Left cardiac atrium (tissue), 4 donors: ENCODE data around the gene PEPD. TPM values are rescaled to one million over a fixed set of nuclear protein-coding genes. Genes with fewer than 3 reads are reported as not detected.

Experiments used
- ATAC-seq, 2 donors: fragments of 200-7000 bp; cut with Tn5 transposase; one replicate each; pipeline ENCODE4 v1.9.1; 2020; ENCODE audit warnings: mild to moderate bottlenecking in 2 of 2, moderate library complexity in 2 of 2
- DNase-seq: peaks from one replicate; pipeline ENCODE4 v3.0.0-alpha.2; 2020
- intact Hi-C, 2 donors: fragments of 100-400 bp; cut with DNase I; formaldehyde crosslinking; loops; one replicate each; pipeline versions ENCODE4 v1.14.1 to v1.15.1; 2022 to 2023
- total RNA-seq, 2 donors: library from RNA; stranded (reverse); fragmentation: NEBNext Ultra II Directional; extraction: Animal tissue kit (Norgen Biotek cat#: 25700); gene quantifications; one replicate each; pipeline ENCODE4 v1.2.1, GENCODE V29; 2021
- donor health status: DM: no; HTN: yes; CAD: no.
- donor health status: DM: no; HTN: yes; CAD: no; lungs with severe emphysema.
- donor health status: DM: yes; HTN: yes; CAD: no.
- donor health status: Dilated cardiomyopathy.

Gene PEPD
- total RNA-seq, 2 donors from 2014 or later, result 40.3 to 51.7 TPM

DNA sequence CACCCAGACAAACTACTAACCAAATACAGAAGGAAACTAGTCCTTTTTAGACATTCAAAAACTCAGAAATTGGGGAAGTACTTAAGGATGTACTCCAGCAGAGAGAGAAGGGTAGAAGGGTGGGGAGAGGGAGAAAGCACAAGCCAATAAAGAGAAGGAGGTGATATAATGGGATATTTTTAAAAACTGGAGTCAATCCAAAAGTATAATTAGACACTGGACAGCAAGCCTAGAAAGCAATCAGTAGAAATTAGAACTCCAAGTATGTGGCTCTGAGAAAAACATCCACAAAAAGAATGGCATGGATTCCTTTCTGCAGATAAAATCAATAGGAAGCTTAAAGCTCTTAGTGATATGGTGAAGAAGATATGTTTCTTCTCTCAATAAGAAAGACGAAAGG, 55.8 kb downstream of the PEPD start:
- ATAC-seq (peak; percentile 60 to 76), DNase-seq (no peak)
- intact Hi-C loops, result no loop called here

DNA sequence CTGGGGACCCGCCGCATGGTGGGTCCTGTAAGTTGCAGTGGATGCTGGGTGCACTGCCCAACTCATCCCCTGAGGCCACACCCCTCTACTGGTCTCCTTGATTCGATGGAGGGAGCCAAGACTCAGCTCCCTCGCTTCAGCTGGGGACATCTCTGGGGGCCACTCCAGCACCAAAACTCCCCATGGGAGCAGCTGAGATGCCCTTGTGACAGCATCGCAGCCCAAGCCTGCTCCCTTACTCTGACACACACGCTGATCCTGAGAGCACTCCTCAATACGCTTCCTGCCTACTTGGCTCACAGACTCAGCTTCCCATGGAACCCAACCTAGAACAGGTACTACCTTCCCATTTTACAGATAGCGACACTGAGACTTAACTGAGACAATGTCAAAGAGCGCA, 56.2 kb downstream of the PEPD start:
- no peak for DNase-seq
- intact Hi-C loops, result no loop called here
- no peak for ATAC-seq

DNA sequence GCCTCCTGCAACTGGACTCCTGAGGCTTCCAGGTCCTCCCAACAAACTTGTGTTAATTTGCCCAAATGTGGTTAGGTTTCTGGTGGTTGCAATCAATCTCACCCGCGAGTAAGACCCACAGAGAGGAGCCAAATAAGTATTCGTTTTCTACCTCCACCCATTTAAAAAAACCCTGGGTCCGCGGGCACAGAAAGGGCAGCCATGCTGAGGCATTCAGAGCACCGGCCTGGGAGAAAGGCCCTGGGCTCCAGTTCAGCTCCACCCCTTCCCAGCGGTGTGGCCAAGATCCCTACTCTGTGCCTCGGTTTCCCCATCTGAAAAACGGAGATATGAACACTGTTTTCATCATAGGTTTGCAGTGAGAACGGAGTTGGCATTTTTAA, 56.9 kb downstream of the PEPD start:
- no peak for ATAC-seq
- no peak for DNase-seq

DNA sequence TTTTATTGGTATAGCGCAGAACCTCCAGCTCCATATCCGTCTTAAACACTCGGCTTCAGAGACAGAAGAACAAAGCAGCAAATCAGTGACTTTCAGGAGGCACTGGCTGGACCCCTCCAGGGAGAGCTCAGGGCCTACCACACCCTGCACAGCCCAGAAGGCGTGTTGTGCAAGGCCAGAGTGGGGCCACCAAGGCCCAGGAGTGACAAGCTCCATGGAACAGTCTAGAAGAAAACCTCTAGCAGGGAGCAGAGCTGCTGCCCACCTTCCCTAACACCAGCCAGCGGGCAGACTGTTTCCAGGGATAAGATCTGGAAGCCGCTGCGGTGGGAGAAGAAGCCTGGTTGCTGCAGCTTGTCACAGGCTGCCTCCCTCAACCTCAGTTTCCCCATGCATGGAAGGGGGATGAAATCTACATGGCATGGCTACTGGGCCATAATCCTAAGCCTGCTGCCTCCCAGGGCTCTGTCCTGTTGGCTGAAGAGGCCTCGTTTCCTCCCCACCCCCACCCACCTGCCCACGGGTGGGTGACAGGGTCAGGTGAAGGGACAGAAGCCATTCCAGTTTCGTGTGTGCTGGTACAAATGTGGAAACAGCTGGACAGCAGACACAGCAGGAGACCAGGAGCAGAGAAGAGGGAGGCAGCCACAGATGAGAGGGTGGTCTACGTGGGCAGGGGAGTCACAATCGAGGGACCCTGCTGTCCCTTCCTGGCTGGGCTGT, 57.4 kb downstream of the PEPD start:
- no peak for ATAC-seq
- intact Hi-C loops, result no loop called here

More for the DNA sequence above, 56.9 kb downstream of the PEPD start:
- intact Hi-C loops, result no loop called here

DNA sequence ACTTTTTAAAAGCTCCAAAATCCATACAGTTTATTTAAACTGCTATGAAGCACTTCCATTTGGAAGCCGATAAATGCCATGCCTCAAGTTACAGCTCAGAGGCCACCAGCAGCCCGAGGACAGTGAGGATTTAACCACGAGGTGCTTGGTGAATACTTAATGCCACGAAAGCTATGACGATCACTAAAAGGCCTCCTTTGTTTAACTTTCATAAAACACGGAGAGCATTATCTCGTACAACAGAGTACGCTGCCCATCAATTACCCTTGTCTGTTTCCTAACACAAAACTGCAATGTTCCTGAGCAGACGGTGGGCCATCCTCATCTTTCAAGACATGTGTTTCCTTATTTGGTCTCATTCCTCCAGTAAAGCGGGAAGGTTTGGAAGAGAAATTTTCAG, 58.4 kb downstream of the PEPD start:
- ATAC-seq, result no peak
- DNase-seq, result no peak
- intact Hi-C loops, result no loop called here

More for the DNA sequence above, 57.4 kb downstream of the PEPD start:
- DNase-seq, result no peak

DNA sequence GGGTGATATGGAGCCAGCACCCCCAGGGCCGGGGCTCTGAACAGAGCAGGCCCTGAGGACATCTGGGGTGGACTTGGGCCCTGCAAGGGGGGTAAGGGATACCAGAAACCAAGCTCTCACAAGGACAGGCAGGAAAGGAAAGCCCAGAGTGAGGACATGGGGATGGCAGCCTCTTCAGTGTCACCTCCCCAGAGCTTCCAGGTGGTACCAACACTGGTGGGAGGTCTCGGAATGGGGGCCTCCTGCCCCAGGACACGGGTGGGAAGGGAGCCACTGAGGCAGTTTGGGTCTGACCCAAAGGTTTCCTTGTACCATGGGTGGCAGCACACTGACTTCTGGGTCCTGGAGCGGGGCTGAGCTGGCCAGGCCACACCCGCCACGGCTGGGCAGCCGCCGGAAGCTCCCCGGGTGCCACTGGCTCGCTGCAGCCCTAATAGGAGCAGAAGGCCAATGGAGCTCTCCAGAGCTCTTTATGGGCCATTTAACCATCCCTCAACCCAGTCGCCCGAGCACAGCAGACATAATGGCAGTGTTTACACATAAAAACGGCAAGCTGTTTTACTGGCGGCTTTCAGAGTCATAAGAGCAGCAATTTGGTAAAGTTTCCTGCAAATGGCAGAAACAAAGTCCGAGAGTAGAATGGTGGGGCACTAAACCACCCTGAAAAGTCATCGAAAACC, 59.3 kb downstream of the PEPD start:
- intact Hi-C loops, result no loop called here
- DNase-seq (no peak), ATAC-seq (no peak)

DNA sequence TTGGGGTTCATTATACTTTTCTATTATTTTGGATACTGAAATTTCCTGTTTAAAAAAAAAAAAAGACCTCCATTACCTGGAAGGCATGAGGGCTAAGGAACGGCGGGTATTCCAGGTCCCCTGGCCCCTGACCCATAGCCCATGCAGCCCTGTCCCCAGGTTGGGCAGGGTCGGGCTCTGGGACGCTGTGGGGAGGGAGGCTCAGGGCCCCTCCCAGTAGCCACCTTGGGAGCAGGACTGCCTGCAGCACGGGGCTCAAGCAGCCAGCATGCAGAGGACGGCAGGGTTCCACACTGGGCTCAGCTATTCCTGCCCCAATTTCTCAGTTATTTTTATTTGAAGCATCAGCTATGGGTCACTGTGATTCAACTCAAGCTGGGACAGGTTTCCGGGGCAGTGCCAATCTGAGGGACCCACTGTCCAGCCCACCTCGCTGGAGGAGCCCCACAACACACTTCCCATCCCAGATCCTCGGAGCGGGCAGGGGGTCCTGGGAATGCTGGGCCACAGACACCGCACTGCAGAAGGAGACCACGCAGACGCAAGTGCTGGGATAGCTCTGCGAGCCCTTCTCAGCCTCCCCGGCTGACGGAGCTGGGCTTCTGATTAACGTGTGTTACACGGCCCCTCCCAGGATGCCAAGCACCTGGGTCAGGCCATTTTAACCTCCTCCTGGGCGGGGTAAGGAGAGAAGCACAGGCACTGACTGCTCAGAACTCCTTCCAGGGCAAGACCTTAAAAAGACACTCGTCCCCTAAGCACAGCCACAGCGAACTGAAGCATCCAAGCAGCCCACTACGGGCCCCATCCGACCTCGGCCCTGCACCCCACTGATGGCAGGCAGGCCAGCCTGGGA, 60.1 kb downstream of the PEPD start:
- ATAC-seq, result no peak
- no peak for DNase-seq
- intact Hi-C loops, result no loop called here

DNA sequence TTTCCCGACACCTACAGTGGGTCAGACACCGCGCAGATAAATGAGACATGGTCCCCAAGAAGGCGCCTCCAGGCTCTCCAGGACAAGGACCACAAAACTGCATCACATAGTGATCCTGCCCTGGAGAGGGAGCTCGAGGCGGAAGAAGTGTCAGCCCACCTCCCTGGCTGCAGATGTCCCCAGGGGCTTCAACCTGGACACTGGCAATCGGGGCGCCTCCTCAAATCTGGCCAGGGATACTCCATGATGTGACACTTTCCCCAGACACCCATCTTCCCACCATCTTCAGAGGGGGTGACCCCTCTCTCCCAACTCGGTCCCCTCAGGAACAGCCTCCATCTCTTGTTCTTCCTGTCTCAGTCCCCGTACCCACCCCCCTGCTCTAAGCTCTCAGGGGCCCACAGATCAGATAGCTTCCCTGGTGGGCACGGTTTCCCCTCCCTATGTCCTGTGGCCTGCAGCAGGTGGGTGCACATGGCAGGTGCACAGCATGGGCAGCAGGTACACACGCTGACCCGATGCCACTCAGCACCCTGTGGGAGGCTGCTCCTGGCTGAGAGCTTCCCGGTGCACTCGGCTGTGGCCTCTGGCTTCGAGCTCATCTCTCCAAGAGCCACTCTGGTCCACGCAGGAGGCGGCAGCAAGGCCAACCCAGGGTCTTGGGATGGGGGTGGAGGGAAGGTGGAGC, 61.2 kb downstream of the PEPD start:
- intact Hi-C loops, result no loop called here
- no peak for ATAC-seq
- DNase-seq, result no peak

DNA sequence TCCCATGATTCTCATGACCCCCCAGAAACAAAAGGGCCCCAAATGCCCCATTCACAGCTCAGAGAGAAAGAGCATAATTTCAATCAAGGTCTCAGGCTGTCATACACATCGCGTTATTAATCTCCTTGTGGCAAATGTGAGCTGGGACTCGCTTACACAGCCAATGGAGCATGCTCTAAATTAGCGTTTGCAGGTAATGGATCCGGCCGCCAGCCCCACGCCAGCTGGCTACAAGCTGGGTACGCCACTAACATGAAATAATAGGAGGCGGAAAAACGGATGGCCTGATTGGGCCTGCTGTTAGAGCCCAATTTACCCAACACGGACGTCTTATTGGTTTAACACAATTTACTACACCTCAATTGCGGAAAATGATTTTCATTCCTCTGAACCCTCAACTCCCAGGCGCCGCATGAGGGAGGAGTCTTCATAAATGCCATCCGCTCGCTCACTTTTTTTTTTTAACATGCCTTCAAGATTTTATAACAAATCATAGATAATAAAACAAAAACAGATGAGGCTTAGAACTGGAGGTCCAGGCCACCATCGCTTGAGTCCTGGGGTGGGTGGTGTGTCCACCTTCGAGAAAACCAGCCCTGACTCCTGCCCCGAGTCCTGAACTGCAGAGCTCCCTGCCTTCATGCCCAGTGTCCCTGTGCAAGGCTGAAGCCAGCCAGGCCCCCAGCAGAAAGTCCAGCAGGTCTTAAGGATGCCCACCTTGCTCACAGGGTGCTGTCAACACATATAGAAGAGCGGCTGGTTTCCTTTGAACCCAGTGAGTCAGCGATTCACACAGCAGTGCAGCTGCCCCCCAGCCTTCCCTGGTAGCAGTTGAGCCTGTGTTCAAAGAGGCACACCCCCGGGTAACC, 62.1 kb downstream of the PEPD start:
- DNase-seq, result no peak
- no peak for ATAC-seq
- intact Hi-C loops, result no loop called here

DNA sequence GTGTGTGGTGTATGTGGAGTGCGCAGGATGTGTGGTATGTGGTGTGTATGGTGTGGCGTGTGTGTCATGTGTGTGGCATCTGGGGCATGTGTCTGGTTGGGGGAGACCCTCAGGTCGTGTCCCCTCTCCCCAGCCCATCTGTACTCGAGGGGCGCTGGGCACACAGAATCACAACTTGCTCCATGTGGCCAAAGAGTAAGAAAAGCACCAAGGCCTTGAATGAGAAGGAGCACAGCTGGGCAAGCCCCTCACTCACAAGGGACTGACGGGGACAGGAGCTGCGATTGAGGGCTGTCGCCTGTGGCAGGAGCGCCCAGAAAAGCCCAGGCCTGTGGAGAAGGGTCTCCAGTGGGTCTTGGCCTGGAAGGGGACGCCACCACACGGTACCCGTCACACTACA, 62.8 kb downstream of the PEPD start:
- ATAC-seq (no peak), DNase-seq (no peak)
- intact Hi-C loops, result no loop called here

DNA sequence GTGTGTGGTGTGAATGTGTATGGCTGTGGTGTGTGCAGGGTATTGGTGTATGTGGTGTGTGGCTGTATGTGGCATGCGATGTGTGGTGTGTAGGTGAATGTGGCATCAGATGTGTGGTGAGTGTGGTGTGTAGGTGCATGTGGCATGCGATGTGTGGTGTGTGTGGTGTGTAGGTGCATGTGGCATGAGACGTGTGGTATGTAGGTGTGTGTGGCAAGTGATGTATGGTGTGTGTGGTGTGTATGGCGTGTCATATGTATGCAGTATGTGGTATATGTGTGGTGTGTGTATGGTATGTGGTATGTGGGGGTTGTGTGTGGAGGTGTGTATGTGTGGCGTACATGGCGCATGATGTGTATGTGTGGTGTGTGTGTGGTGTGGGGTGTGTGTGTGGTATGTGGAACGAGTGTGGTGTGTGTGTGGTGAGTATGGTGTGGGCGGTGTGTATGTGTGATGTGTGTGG, 63.4 kb downstream of the PEPD start:
- ATAC-seq, result no peak
- intact Hi-C loops, result no loop called here

DNA sequence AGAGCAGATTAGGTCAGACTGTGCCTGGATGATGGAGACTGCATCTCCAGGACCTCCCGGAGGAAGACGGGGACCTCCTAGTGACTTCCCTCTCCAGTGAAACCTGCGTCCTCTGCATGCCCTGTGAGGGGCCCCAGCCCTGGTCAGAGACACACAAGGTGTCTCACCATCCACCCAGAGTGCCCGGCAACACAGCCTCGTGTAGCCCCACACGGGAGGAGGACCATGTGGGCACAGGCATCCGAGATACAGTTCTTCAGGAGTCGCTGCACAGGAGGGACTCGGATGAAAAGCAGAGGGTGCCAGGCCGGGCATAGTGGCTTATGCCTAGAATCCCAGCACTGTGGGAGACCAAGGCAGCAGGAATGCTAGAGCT, 64.8 kb downstream of the PEPD start:
- ATAC-seq (no peak), DNase-seq (no peak)
- intact Hi-C loops, result no loop called here

More for the DNA sequence above, 63.4 kb downstream of the PEPD start:
- DNase-seq, result no peak

DNA sequence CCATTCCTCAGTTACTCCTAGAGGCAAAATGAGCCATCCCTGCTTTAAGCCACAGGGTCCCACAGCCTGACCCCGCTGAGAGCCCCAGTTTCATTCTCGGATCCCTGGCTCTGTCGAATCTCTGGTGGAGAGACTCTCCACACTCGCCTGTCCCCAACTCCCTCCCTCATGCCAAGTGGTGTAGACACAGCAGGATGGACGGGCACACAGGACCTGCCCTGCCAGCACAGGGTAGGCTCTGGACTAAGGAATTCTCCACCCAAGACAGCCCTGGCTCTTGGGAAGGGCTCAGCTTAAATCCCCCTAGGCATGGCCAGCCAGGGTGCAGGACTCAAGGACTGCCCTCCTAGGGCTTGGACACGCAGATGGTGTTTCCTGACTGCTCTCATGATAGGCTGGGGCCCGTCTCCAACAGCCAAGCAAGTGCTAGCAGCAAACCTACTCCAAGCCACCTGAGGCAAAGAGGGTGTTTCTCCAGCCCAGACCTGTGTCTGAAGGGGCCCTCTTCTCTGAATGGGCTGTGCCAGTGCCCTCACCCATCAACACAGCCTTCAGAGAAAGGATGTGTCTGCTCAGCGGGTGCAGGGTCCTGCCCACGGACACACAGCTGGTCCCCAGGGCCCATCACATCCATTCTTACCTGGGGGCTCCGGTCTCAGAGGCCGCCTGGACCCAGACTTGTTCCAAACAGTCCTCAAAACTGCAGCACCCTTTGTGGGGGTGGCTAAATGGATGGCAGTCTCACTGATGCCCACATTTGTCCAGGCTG, 65.3 kb downstream of the PEPD start:
- DNase-seq (no peak), ATAC-seq (no peak)
- intact Hi-C loops, result no loop called here

DNA sequence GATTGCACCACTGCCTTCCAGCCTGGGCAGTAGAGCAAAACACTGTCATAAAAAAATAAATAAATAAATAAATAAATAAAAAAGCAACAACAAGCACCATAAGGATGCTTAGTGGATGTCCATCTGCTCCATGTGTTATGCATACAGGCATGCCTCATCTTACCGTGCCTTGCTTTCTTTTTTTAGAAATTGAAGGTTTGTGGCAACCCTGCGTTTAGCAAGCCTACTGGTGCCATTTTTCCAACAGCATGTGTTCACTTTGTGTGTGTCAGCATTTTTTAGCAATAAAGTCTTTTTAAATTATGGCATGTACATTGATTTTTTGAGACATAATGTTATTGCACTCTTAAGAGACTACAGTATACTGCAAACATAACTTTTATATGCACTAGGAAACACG, 68.3 kb downstream of the PEPD start:
- ATAC-seq (no peak), DNase-seq (no peak)
- intact Hi-C loops, result no loop called here

DNA sequence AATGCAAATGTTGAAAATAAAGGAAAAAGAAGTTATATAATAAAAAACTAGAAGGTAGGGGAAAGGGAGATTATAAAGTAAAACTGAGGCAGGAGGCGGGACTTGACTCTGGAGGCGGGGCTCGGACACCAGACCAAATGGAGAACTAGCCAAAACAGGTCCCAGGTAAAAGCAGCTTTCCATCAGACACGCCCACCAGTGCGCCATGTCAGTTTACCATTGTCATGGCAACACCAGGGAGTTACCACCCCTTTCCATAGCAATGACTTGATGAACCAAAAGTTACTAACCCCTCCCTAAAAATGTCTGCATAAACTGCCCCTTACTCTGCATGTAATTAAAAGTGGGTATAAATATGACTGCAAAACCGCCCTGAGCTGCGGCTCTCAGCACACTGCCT, 70.9 kb downstream of the PEPD start:
- intact Hi-C loops, result no loop called here
- no peak for ATAC-seq

DNA sequence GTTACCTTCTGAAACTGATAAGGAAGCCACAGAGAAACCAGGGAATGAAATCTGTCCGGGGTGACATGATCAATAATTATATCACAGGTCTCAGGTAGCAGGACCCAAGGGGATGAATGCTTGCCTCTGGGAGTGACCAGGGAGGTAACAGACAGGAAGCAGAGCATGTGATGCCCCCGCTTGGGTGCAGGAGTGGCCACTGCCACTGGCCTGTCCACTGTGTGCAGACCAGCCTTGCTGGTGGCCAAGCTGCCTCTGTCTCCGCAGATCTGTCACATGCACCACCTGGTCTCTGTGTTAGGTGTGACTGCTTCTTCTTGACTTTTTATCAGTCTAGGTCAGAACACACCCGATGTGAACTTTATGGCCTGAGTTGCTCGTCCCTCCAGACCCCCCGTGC, 71.8 kb downstream of the PEPD start:
- intact Hi-C loops, result no loop called here
- DNase-seq (peak; percentile 2), ATAC-seq (no peak)

More for the DNA sequence above, 70.9 kb downstream of the PEPD start:
- peak; percentile 3 for DNase-seq

DNA sequence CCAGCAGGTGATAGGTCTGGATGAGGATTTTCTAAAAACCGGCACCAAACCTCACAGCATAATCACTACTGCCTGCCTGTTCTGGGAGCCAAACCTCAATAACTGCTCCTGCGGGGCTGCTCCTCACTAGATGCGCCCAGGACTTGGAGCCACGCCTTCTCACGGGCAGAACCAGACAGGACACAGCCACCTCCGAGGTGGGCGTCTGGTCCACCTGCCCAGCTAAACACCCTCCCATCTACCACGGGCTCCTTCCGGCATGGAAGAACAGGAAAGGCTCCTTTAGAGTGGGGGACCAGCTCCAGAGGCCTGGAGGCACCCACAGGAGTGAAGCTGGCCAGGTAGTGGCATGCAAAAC, 73.5 kb downstream of the PEPD start:
- peak; percentile 8 for DNase-seq
- intact Hi-C loops, result no loop called here
- no peak for ATAC-seq
